Activated CD4-positive, alpha-beta memory T cell treated with anti-CD3 and anti-CD28 coated beads, Interleukin-2, amount 10 ng/mL, durations not matched to agents 7 days and 5 days (primary cell): Measurements from ENCODE around the gene P2RX6. TPM values are rescaled to one million over a fixed set of nuclear protein-coding genes. Genes with fewer than 3 reads are reported as not detected.
"Not testable (repeated sequence)": the region's sequence is repeated elsewhere in the genome, so short reads cannot be mapped to it uniquely, and the experiment has no call there.

Source experiments
- CTCF ChIA-PET: fragments of 350-600 bp; sonication (Branson Sonifier 250); formaldehyde crosslinking; loops from one replicate; lab custom pipeline; 2021; ENCODE audit warnings: antibody characterized with exemption, inconsistent platforms; lab: Charles Lee
- POLR2A ChIA-PET: fragments of 350-600 bp; sonication (Branson Sonifier 250); formaldehyde crosslinking; loops from one replicate; lab custom pipeline; 2021; ENCODE audit warnings: antibody characterized with exemption; lab: Charles Lee
- DNase-seq: peaks from one replicate; pipeline ENCODE4 v3.0.0-alpha.2; 2020
- H3K27ac Mint-ChIP-seq: one replicate; pipeline ENCODE4 v1.8.0; 2021; ENCODE audit warnings: mild to moderate bottlenecking, mixed read lengths
- H3K27me3 Mint-ChIP-seq: one replicate; pipeline ENCODE4 v1.8.0; 2021; ENCODE audit warnings: mixed read lengths
- H3K36me3 Mint-ChIP-seq: one replicate; pipeline ENCODE4 v1.8.0; 2021; ENCODE audit warnings: low read depth, mixed read lengths
- H3K4me1 Mint-ChIP-seq: one replicate; pipeline ENCODE4 v1.8.0; 2021; ENCODE audit warnings: mixed read lengths
- H3K4me3 Mint-ChIP-seq: one replicate; pipeline ENCODE4 v1.8.0; 2021; ENCODE audit warnings: mild to moderate bottlenecking, mixed read lengths
- H3K9me3 Mint-ChIP-seq: one replicate; pipeline ENCODE4 v1.8.0; 2021; ENCODE audit warnings: mixed read lengths
- total RNA-seq, 2 experiments: library from RNA; stranded (reverse); gene quantifications; one replicate each; pipeline ENCODE4 v1.2.3, GENCODE V29; 2021

The P2RX6 gene
- total RNA-seq, 2 experiments from 2014 or later: 0.08 to 0.23 TPM

DNA sequence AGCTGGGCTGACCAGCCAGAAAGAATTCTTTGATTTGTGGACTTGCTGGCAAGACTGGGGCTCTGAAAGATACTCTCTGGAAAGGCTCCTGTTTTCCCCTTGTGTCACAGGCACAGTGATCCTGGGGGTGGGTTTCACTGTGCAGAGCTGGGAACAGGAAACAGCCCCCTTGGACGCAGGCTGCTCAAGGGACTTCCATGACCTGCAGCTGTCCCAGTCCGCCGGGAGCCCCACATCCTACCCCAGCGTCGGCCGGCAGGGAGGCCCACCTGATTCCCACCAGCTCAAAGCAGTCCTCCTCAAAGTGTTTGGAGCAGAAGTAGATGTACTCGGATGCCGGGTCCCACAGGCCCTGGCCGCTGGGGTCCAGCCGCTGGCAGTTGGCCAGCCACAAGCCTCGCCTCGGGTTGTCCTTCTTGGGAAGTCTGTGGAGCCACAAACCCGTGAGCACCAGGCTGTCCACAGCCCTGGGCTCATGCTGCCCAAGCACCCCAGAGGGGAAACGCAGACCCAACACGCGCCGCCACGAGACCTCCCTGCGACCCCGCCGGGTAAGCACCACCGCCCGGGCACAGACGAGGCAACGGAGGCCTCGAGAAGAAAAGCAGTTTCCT lies 13.9 kb upstream of the P2RX6 start:
- Mint-ChIP-seq H3K27ac (peak overlapping the region; percentile 90), H3K27me3 (no peaks in the 10 kb centered on the region), H3K9me3 (no peaks in the 10 kb centered on the region), H3K4me1 (peaks cover 34% of the 10 kb centered on the region), H3K36me3 (peaks cover 17% of the 10 kb centered on the region), H3K4me3 (peak overlapping the region; percentile 92)
- ChIA-PET CTCF (interaction anchor here (0.7 to 1.4 kb wide), 3 partner anchors 19 to 583 kb away, joined by 3 to 7 read pairs (median 3); partner anchors contain the start of gene LZTR1), POLR2A (interaction anchor here (1.0 to 5.5 kb wide), 5 partner anchors 10 to 83 kb away, joined by 4 to 48 read pairs (median 8); partner anchors contain the start of genes CRKL, LZTR1 and P2RX6)
- no peak for DNase-seq

DNA sequence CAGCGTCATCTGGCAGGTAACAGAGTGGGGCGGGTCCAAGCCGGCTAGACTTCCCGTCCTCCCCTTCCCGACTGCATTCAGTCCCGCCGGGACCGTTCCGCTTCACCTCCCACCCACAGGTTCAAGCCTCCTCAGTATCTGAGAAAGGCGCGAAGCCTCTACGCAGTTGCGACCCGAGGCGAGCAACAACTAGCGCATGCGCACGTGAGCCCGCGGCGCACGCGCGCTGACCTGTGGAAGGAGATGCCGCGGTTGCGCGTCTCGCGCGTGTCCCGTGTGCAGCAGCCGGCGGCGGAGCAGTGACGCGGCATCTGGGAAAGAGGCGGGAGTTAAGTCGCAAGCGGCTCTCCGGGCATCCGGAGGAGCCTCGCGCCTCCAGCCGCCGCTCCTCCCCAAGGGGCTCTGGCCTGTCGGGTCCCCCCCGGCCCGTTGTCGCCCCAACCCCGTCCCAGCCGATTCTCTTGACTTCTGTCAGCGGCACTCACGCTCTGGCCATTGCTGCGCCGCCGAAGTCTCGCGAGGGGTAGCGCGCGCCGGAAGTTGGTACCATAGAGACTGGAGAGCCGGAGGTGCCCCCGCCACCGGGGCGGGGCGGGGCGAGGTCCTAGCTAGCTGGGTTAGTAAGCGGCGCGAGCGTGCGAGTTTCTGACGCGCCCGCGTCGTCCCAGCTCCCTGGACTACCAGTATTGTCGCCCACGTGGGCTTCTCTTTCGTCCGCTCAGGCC lies 13.2 kb upstream of the P2RX6 start, which contains the start of gene THAP7:
Gene THAP7, minus strand, starts transcription at position 518 of the 725 bp plus-strand sequence. Its CDS starts 207 bp downstream, at position 311.
- ChIA-PET CTCF (interaction anchor here (0.7 to 1.4 kb wide), 5 partner anchors 20 to 628 kb away, joined by 3 to 7 read pairs (median 3); partner anchors contain the start of genes LZTR1 and YDJC), POLR2A (interaction anchor here (0.7 to 5.5 kb wide), 12 partner anchors 10 to 628 kb away, joined by 3 to 48 read pairs (median 5); partner anchors contain the start of genes CRKL, LZTR1, P2RX6 and YDJC)
- Mint-ChIP-seq H3K27me3 (no peaks in the 10 kb centered on the region), H3K36me3 (peaks cover 17% of the 10 kb centered on the region), H3K4me1 (peaks cover 34% of the 10 kb centered on the region), H3K9me3 (no peaks in the 10 kb centered on the region), H3K27ac (peak within 1 kb of the TSS; percentile 90), H3K4me3 (peak within 1 kb of the TSS; percentile 92)
- DNase-seq: peak; percentile 97

DNA sequence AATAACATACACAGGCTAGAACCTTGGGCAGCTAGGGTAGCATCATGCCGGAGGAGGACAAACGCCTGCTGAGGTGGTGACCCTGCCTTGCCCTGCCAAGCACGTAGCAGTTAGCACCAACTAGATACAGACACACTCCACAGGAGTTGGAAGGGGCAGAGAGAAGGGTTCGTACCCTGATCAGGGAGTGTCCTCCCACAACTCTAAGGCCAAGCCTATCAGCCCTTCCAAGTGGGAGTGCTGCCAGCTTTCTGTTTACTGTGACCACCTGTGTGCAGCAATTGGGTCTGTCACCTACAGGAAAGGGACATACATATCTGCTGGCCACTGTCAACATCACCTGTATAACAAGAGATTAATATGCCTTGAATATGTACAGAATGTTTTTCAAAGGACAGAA lies 11.2 kb upstream of the P2RX6 start:
- Mint-ChIP-seq H3K36me3 (peaks cover 11% of the 10 kb centered on the region), H3K4me3 (peak overlapping the region; percentile 92), H3K9me3 (no peaks in the 10 kb centered on the region), H3K27ac (no peak overlapping the region), H3K4me1 (peaks cover 32% of the 10 kb centered on the region), H3K27me3 (no peaks in the 10 kb centered on the region)
- ChIA-PET POLR2A (interaction anchor here (1.0 to 5.5 kb wide), 3 partner anchors 18 to 47 kb away, joined by 3 to 48 read pairs (median 6); partner anchors contain the start of gene LZTR1), CTCF (interaction anchor here (0.7 to 1.7 kb wide), 3 partner anchors 17 to 253 kb away, joined by 3 to 4 read pairs (median 4); partner anchors contain the start of gene CRKL)
- DNase-seq: no peak

DNA sequence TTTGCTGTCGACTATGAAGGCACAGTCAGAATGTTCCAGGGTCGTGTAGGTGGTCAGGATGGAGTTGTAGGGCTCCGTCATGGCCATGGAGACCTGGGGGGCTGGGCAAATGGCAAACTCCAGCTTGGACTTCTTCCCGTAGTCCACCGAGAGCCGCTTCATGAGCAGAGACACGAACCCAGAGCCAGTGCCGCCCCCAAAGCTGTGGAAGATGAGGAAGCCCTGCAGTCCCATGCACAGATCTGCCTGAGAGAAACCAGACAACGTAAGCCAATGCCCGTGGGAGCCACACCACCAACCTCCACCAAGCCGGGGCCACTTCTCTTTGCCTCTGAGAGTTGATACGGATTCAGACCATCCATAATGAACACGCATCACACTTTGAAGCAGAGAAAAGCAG lies 5.8 kb upstream of the P2RX6 start:
- DNase-seq, H3K27me3 Mint-ChIP-seq, H3K4me1 Mint-ChIP-seq, CTCF ChIA-PET, H3K9me3 Mint-ChIP-seq, H3K4me3 Mint-ChIP-seq, H3K27ac Mint-ChIP-seq, H3K36me3 Mint-ChIP-seq: not testable (repeated sequence)
- POLR2A ChIA-PET: interaction anchor here (1.3 kb wide), 1 partner anchor 12 kb away, joined by 3 read pairs; no protein-coding TSS in a partner anchor

DNA sequence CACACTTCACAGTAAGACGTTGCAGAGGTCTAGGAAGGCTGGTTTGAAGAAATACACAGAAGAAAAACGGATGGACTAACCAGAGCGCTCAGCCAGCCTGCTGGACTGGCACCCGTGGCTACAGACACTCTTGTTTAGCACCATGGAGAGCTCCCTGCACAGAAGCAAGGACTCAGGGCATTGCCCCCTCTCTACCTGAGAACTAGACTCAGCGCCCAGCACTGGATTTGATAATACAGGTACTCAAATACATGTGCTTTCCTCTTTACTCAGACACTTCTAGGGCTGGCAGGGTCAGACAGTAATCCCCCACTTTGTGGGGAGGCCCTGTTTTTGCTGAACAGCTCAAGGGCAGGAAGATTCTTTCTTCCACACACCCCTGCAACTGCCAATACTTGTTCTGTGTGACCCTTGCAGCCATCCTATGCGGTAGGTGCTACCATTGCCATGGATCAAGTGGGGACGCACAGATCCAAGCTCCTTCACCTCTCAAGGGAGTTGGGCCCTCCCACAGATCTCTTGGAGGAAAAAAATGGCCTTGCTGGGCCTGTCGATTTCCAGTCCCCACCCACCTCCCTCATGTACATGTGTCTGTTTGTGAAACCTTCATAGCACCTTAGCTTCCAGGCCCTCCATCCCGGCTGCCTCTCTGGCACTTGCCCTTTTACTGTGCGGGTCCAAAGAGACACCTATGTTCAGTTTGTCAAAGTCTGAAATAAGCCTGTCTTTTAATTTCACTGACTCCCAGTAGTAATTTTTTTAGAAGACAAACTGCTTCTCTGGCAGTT lies 5.1 kb upstream of the P2RX6 start:
- Mint-ChIP-seq H3K4me1 (peaks cover 11% of the 10 kb centered on the region), H3K27me3 (no peaks in the 10 kb centered on the region), H3K27ac (no peak overlapping the region), H3K36me3 (no peaks in the 10 kb centered on the region), H3K9me3 (no peaks in the 10 kb centered on the region), H3K4me3 (no peak overlapping the region)
- ChIA-PET CTCF (no interaction called here), POLR2A (interaction anchor here (1.3 kb wide), 1 partner anchor 11 kb away, joined by 3 read pairs; no protein-coding TSS in a partner anchor)
- DNase-seq: peak; percentile 44

DNA sequence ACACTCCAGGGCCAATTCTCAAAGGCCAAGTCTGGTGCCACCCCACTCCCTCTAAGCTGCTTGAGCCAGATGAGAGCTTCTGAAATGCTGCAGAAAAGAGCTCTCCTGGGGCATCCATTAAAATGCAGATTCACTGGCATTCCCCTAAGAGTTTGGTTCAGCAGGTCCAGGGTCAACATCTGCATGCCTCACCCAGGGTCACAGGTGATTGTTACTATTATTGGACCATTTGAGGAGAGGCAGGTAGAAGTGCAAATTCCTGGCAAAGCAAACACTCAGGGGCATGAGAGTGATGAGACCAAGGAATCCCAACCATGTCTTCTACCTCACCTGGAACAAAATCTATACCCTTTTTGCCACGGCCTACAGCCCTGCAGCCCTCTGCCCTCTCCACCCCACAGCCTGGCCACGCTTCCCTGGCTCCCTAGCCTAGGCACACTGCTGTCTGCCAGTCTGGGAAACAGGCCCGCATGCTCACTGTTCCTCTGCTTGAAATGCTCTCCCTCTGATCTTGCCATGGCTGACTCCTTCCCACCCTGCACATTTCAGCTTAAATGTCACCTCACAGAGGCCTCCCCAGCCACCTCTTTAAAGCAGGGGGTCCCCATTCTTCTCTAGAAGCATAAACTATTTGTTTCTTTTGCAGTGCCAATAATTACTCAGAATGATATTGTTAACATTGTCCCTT lies 4.4 kb upstream of the P2RX6 start:
- Mint-ChIP-seq H3K4me3 (no peak overlapping the region), H3K4me1 (peaks cover 14% of the 10 kb centered on the region), H3K9me3 (no peaks in the 10 kb centered on the region), H3K36me3 (no peaks in the 10 kb centered on the region), H3K27ac (no peak overlapping the region), H3K27me3 (no peaks in the 10 kb centered on the region)
- DNase-seq: no peak
- CTCF ChIA-PET: no interaction called here
- POLR2A ChIA-PET: interaction anchor here (1.3 kb wide), 1 partner anchor 10 kb away, joined by 3 read pairs; no protein-coding TSS in a partner anchor

DNA sequence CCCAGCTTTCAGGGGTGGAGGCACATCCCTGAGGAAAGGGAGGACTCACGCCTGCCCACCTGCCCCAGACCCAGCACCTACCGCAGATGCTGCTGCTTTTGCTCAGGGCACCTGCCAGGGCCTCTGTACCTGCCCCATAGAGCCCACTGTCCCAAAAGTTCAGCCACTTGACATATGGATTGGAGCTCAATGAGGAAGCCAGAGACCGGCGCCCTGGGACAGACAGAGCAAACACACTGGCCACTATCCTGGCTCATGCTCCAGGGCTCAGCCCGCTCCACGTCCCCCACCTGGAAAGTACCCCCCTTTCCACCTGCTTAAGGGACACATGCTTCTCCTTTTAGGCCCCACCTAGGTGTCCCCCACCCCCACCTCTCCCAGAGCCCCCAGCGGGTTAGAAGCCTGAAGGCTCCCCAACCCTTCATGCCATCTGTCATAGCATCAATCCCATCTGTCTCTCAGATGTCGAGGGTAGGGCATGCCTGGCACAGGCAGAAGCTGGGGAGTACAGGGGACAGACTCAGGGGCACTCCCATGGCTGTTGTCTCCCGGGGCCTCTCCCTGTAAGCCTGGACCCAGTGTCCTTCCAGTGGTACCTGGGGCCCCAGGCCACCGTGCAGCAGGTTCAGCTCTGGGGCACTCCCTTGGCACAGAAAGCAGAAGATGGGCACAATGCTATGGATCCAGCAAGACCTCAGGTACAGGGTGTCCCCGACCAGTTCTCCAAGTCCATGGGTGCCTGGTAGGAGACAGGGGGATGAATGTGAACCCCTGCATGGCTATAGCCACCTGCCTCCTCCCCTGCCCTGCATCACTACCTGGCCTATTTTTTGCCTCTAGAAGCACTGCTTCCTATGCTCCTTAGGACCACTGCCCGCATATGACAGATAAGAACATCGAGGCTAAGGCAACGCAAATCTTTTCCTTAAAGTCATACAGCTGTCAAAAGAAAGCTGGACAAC lies 2.2 kb upstream of the P2RX6 start:
- H3K27ac Mint-ChIP-seq: no peak overlapping the region
- H3K36me3 Mint-ChIP-seq: no peaks in the 10 kb centered on the region
- no peaks in the 10 kb centered on the region for H3K9me3 Mint-ChIP-seq
- DNase-seq: no peak
- CTCF ChIA-PET: interaction anchor here (1.0 kb wide), 1 partner anchor 11 kb away, joined by 4 read pairs; no protein-coding TSS in a partner anchor
- peaks cover 5% of the 10 kb centered on the region for H3K27me3 Mint-ChIP-seq
- H3K4me1 Mint-ChIP-seq: peaks cover 15% of the 10 kb centered on the region
- POLR2A ChIA-PET: interaction anchor here (1.0 to 2.4 kb wide), 2 partner anchors 10 to 13 kb away, joined by 3 to 12 read pairs; partner anchors contain the start of gene THAP7
- no peak overlapping the region for H3K4me3 Mint-ChIP-seq

DNA sequence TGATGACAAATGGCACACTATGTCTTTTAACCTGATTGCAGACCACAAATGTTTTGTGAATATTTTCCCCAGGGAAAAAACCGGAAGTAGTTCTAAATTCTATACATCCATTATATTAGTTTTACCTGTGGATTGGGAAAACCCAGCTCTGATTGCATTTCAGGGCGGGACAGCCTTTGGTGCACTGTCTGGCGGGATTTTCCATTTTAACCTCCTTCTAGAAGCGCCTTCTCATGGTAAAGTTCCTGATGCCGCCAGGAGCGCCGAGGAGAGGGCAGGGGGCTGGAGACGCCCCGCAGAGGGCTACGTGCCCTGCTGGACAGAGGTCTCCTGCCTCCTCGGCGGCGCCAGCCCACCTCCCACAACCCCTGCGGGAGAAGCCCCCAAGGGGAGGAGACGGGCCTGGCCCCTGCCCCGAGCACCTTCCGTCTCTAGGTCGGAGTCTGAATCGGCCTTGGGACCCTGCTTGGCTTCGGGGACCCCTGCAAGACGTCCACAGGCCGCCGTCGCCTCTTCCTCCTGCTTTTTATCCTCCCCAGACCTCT lies 1.2 kb upstream of the P2RX6 start:
- Mint-ChIP-seq H3K9me3 (no peaks in the 10 kb centered on the region), H3K4me1 (peaks cover 15% of the 10 kb centered on the region), H3K27me3 (peaks cover 5% of the 10 kb centered on the region), H3K36me3 (no peaks in the 10 kb centered on the region), H3K4me3 (peak overlapping the region; percentile 71), H3K27ac (no peak overlapping the region)
- ChIA-PET CTCF (interaction anchor here (1.0 kb wide), 1 partner anchor 10 kb away, joined by 4 read pairs; no protein-coding TSS in a partner anchor), POLR2A (interaction anchor here (2.4 kb wide), 1 partner anchor 11 kb away, joined by 12 read pairs; the partner anchor contains the start of gene THAP7)
- no peak for DNase-seq

DNA sequence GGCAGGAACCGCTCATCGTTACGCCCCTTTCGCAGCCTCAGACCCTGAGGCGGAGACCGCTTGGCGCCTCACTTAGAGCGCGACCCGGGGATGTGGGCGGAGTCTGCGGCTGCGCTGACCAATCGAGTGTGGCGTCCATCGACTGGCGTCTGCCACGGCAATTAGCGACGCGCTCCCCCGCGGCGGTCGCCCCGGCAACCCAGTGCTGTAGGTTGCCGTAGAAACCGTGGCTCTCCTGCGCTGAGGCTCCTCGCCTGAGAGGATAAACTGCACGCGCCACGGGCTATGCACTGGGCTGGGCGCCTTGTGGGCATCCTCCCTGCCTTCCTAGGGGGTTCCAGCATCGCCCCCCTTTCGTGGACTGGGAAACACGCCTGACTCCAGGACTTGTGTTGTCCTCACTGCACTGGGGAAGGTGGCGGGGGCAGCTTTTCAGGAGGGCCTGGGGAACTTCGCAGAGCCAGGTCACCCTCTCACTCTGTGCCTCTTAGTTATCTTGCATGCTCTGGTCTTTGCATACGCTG lies 701 bp upstream of the P2RX6 start:
- peaks cover 5% of the 10 kb centered on the region for H3K27me3 Mint-ChIP-seq
- ChIA-PET POLR2A (interaction anchor here (1.2 to 2.4 kb wide), 3 partner anchors 12 to 32 kb away, joined by 5 to 12 read pairs (median 8); partner anchors contain the start of genes LZTR1 and THAP7), CTCF (no interaction called here)
- peak overlapping the region; percentile 71 for H3K4me3 Mint-ChIP-seq
- no peaks in the 10 kb centered on the region for H3K9me3 Mint-ChIP-seq
- peak; percentile 85 for DNase-seq
- peaks cover 15% of the 10 kb centered on the region for H3K4me1 Mint-ChIP-seq
- no peak overlapping the region for H3K27ac Mint-ChIP-seq
- H3K36me3 Mint-ChIP-seq: no peaks in the 10 kb centered on the region

DNA sequence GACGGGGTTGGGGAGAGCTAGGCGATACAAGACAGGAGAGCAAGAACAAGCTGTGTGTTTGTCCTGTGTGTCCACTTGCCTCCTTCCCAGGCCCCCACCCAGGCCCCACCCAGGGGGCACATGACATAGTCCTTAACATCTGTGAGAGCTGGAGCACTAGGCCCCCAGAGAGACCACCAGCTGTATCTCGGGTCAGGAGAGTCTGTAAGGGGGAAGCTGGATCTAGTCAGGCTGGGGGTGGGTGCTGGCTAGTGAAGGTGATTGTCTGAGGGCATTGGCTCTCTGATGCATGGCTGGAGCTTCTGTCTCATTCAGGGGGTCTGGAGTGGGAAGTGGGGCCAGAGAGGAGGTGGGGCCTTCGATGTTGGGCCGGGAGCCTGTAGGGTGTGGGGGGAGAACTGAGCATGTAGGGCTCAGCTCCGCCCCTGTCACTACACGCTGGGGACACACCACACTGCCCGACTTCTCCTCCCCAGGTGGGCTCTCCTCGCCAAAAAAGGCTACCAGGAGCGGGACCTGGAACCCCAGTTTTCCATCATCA lies 571 bp downstream of the P2RX6 start:
- ChIA-PET CTCF (no interaction called here), POLR2A (interaction anchor here (1.2 to 2.1 kb wide), 2 partner anchors 14 to 33 kb away, joined by 5 to 8 read pairs; partner anchors contain the start of genes LZTR1 and THAP7)
- Mint-ChIP-seq H3K4me1 (peaks cover 15% of the 10 kb centered on the region), H3K27ac (no peak overlapping the region), H3K27me3 (peaks cover 5% of the 10 kb centered on the region), H3K9me3 (no peaks in the 10 kb centered on the region), H3K36me3 (no peaks in the 10 kb centered on the region), H3K4me3 (no peak overlapping the region)
- no peak for DNase-seq
